Endothelial cell of umbilical vein (primary cell): Measurements from ENCODE around the gene SORCS1. TPM values are rescaled to one million over a fixed set of nuclear protein-coding genes. Genes with fewer than 3 reads are reported as not detected.

Source experiments
- BruUV-seq: library from RNA; stranded (reverse); fragments of 400-500 nt; replicated peaks from 2 replicates; lab custom pipeline; 2021; lab: Mats Ljungman, UMichigan
- CTCF ChIA-PET: fragments of 300-600, 350-600 bp; sonication (Branson Sonifier 250); formaldehyde crosslinking; loops from one replicate; lab custom pipeline; 2021; ENCODE audit warnings: antibody characterized with exemption, inconsistent platforms; lab: Charles Lee
- POLR2A ChIA-PET: fragments of 300-600, 350-600 bp; sonication (Branson Sonifier 250); formaldehyde crosslinking; loops from one replicate; lab custom pipeline; 2021; ENCODE audit warnings: antibody characterized with exemption, inconsistent platforms; lab: Charles Lee
- DNase-seq: peaks from one replicate; pipeline ENCODE4 v3.0.0-alpha.2; 2011; ENCODE audit warnings: low read depth, low spot score
- FAIRE-seq: peaks from 2 replicates; lab custom pipeline; 2011; peaks lifted over from hg19 to GRCh38; lab: Jason Lieb, UNC
- H2AFZ ChIP-seq: 2 replicates; pipeline ENCODE4 v1.6.0; 2012; ENCODE audit warnings: low read depth, low read length, control low read depth, inconsistent platforms
- H3K27ac ChIP-seq: 2 replicates; pipeline ENCODE4 v1.5.1; 2011; ENCODE audit warnings: low read depth, mild to moderate bottlenecking, control low read depth, low read length, moderate library complexity; ENCODE audit not compliant: insufficient read depth
- H3K27me3 ChIP-seq, 2 experiments: 2 replicates each; pipeline versions ENCODE4 v1.6.0 to v1.6.1; 2011; ENCODE audit warnings: low read length in 2 of 2, mixed read lengths in 1 of 2; ENCODE audit not compliant: control insufficient read depth in 2 of 2, insufficient read depth in 2 of 2
- H3K36me3 ChIP-seq, 2 experiments: 2 replicates in 1 of 2; 3 replicates in 1 of 2; pipeline ENCODE4 v1.5.1; 2011; ENCODE audit warnings: low read length in 2 of 2, mild to moderate bottlenecking in 1 of 2, moderate library complexity in 1 of 2; ENCODE audit not compliant: control insufficient read depth in 2 of 2, insufficient read depth in 2 of 2; ENCODE audit errors: extremely low read depth in 1 of 2
- H3K4me1 ChIP-seq: 3 replicates; pipeline ENCODE4 v1.5.1; 2011; ENCODE audit warnings: mild to moderate bottlenecking, low read length; ENCODE audit not compliant: control insufficient read depth, insufficient read depth; ENCODE audit errors: extremely low read depth
- H3K4me2 ChIP-seq: 2 replicates; pipeline ENCODE4 v1.6.1; 2011; ENCODE audit warnings: low read length, control low read depth, mixed read lengths; ENCODE audit not compliant: insufficient read depth
- H3K4me3 ChIP-seq, 3 experiments: fragments of 200-600 bp in 1 of 3; sonication (generic), shearing (Covaris generic) in 1 of 3; replicated peaks in 1 of 3; 2 replicates each; pipeline ENCODE4 v1.5.1; 2011 to 2016; ENCODE audit warnings: control low read depth in 3 of 3, low read length in 3 of 3, mild to moderate bottlenecking in 2 of 3, inconsistent platforms in 1 of 3, low read depth in 1 of 3, moderate library complexity in 1 of 3; ENCODE audit not compliant: insufficient read depth in 1 of 3
- H3K79me2 ChIP-seq: 2 replicates; pipeline ENCODE4 v1.6.0; 2012; ENCODE audit warnings: low read length, inconsistent platforms; ENCODE audit not compliant: control insufficient read depth, insufficient read depth
- H3K9ac ChIP-seq: replicated peaks from 2 replicates; pipeline ENCODE3; 2011; ENCODE audit warnings: low read length, control low read depth; ENCODE audit not compliant: insufficient read depth; ENCODE audit errors: extremely low read depth
- H3K9me1 ChIP-seq: replicated peaks from 3 replicates; pipeline ENCODE4 v1.6.0; 2011; ENCODE audit warnings: mild to moderate bottlenecking, low read length; ENCODE audit not compliant: control insufficient read depth, insufficient read depth; ENCODE audit errors: extremely low read depth
- H3K9me3 ChIP-seq: replicated peaks from 2 replicates; pipeline ENCODE4 v1.5.1; 2012; ENCODE audit warnings: low read length, inconsistent platforms; ENCODE audit not compliant: control insufficient read depth, insufficient read depth
- H4K20me1 ChIP-seq: replicated peaks from 2 replicates; pipeline ENCODE3; 2011; ENCODE audit warnings: mild to moderate bottlenecking, low read length; ENCODE audit not compliant: control insufficient read depth, insufficient read depth; ENCODE audit errors: extremely low read depth
- EZH2 ChIP-seq: IDR thresholded peaks from 2 replicates; pipeline ENCODE4 v1.6.1; 2012; ENCODE audit warnings: borderline replicate concordance, low read depth, mild to moderate bottlenecking, moderate library complexity, low read length, inconsistent platforms; ENCODE audit not compliant: severe bottlenecking
- FOS ChIP-seq: IDR thresholded peaks from 2 replicates; pipeline ENCODE4 v1.6.1; 2011; ENCODE audit warnings: mild to moderate bottlenecking, low read length, moderate library complexity, borderline replicate concordance; ENCODE audit not compliant: insufficient read depth
- GATA2 ChIP-seq: IDR thresholded peaks from 2 replicates; pipeline ENCODE4 v1.7.0; 2011; ENCODE audit warnings: low read depth, mild to moderate bottlenecking, moderate library complexity, mixed read lengths, low read length; ENCODE audit not compliant: insufficient read length, insufficient read depth
- JUN ChIP-seq: IDR thresholded peaks from 2 replicates; pipeline ENCODE4 v1.6.1; 2011; ENCODE audit warnings: borderline replicate concordance, low read depth; ENCODE audit not compliant: insufficient read length, insufficient read depth
- MYC ChIP-seq: IDR thresholded peaks from one replicate; pipeline ENCODE4 v1.6.1; 2011; ENCODE audit warnings: mild to moderate bottlenecking, low read depth, low read length
- POLR2A ChIP-seq: IDR thresholded peaks from 2 replicates; pipeline ENCODE4 v1.6.1; 2012; ENCODE audit warnings: low read depth, mild to moderate bottlenecking, control low read depth, low read length
- dilution Hi-C: fragments of 300-500 bp; cut with MboI; formaldehyde crosslinking; loops from one replicate; pipeline ENCODE4 v1.15.0; 2019; ENCODE audit warnings: low sequenced_read_pairs; ENCODE audit not compliant: extremely low pct_ligation_motif_present
- intact Hi-C: fragments of 100-400 bp; cut with micrococcal nuclease; formaldehyde crosslinking; loops from one replicate; pipeline ENCODE4 v1.10.0; 2022
- polyA plus RNA-seq, 4 experiments: library from polyadenylated mRNA; depleted of rRNA in 3 of 4; stranded (reverse) in 3 of 4; unstranded in 1 of 4; fragments of >200 nt; gene quantifications; 2 replicates each; pipeline versions ENCODE4 v1.2.1 to v1.2.3, GENCODE V29; 2011 to 2012; ENCODE audit warnings: missing spikeins in 1 of 4
- total RNA-seq: library from RNA; stranded (reverse); gene quantifications from 2 replicates; pipeline ENCODE4 v1.2.3, GENCODE V29; 2021
- TF ChIP-seq, protein P1 (sequence below), 2 donors: IDR thresholded peaks; 1 replicate in 1 of 2; 2 replicates in 1 of 2; pipeline ENCODE4 v1.5.1; 2011; ENCODE audit warnings: low read length in 2 of 2, mild to moderate bottlenecking in 2 of 2, moderate library complexity in 2 of 2, control low read depth in 1 of 2, inconsistent platforms in 1 of 2, low read depth in 1 of 2; ENCODE audit not compliant: insufficient read depth in 1 of 2; ENCODE audit errors: extremely low read depth in 1 of 2

The SORCS1 gene
- total and polyA plus RNA-seq, 2 donors (not counting 3 experiments of a cell fraction or from before 2014, with no cell fraction given): not detected

DNA sequence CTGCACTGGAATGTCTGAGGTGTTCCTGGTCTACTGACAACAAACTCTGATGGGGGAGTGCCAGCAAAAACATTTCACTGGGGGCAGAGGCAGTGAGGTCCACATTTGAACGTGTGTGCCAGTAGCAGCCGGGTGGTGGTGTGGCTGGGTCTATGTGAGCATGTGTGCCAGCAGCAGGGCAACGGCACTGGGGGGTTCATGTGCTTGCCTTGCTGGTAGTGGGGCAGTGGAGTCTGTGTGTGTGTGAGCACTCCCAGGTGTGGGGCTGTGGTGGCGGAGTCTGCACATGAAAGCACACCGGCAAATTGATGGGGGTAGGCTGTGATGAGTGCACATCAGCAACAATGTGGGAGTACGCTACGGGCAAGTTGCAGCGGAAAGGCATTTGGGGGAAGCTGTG, 49.4 kb upstream of the SORCS1 start:
- FAIRE-seq: no peak
- H3K9me1 ChIP-seq: no peaks in the 10 kb centered on the region
- H3K4me1 ChIP-seq: no peaks in the 10 kb centered on the region
- no peak overlapping the region for H3K4me2 ChIP-seq
- no peak overlapping the region for H3K27ac ChIP-seq
- H3K79me2 ChIP-seq: no peaks in the 10 kb centered on the region
- ChIA-PET CTCF (no interaction called here), POLR2A (no interaction called here)
- dilution Hi-C loops (no loop called here), intact Hi-C loops (no loop called here)
- no peak for DNase-seq
- no peak overlapping the region for H2AFZ ChIP-seq
- no peaks in the 10 kb centered on the region for H3K36me3 ChIP-seq
- TF ChIP-seq JUN: no peak
- TF ChIP-seq FOS: no peak
- TF ChIP-seq, protein P1, sequence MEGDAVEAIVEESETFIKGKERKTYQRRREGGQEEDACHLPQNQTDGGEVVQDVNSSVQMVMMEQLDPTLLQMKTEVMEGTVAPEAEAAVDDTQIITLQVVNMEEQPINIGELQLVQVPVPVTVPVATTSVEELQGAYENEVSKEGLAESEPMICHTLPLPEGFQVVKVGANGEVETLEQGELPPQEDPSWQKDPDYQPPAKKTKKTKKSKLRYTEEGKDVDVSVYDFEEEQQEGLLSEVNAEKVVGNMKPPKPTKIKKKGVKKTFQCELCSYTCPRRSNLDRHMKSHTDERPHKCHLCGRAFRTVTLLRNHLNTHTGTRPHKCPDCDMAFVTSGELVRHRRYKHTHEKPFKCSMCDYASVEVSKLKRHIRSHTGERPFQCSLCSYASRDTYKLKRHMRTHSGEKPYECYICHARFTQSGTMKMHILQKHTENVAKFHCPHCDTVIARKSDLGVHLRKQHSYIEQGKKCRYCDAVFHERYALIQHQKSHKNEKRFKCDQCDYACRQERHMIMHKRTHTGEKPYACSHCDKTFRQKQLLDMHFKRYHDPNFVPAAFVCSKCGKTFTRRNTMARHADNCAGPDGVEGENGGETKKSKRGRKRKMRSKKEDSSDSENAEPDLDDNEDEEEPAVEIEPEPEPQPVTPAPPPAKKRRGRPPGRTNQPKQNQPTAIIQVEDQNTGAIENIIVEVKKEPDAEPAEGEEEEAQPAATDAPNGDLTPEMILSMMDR (IDR thresholded peaks at IDR 0.05; ENCODE audit: extremely low read depth in 1 of 2, insufficient read depth in 1 of 2, low read depth in 1 of 2, low read length in 2 of 2): no peak
- no peak for TF ChIP-seq EZH2
- peaks cover 4% of the 10 kb centered on the region for H3K9me3 ChIP-seq
- no peaks in the 10 kb centered on the region for H3K27me3 ChIP-seq
- no TSS peak for BruUV-seq
- no peaks in the 10 kb centered on the region for H4K20me1 ChIP-seq
- no peak overlapping the region for H3K9ac ChIP-seq
- H3K4me3 ChIP-seq: no peak overlapping the region

DNA sequence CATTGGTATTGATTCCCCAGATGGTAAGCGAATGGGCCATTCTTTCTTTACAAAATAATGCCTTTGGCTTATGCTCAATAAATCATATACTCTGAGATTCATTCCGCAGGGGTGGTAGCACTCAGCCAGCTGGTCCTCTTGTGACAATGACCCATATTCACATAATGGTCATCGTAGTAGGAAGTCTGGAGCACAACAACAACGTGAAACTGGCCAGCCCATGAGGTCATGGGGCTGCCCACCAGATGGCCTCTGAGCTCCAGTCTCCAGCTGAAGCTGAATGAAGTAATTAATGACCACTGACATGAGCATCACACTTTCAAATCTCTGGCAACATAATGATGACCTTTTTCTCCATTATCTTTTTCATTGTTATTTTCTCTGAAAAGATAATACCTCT, 42.3 kb upstream of the SORCS1 start:
- Histone ChIP-seq H3K4me2 (no peak overlapping the region), H3K27me3 (no peaks in the 10 kb centered on the region), H3K79me2 (no peaks in the 10 kb centered on the region), H4K20me1 (no peaks in the 10 kb centered on the region), H3K4me3 (no peak overlapping the region), H3K27ac (no peak overlapping the region), H3K9me1 (no peaks in the 10 kb centered on the region), H3K4me1 (no peaks in the 10 kb centered on the region), H2AFZ (no peak overlapping the region), H3K9me3 (peaks cover 2% of the 10 kb centered on the region), H3K9ac (no peak overlapping the region), H3K36me3 (no peaks in the 10 kb centered on the region)
- POLR2A ChIA-PET: no interaction called here
- dilution Hi-C loops: no loop called here
- CTCF ChIA-PET: no interaction called here
- no peak for FAIRE-seq
- intact Hi-C loops: no loop called here
- no TSS peak for BruUV-seq
- no peak for TF ChIP-seq EZH2
- no peak for TF ChIP-seq MYC
- TF ChIP-seq POLR2A: no peak
- no peak for TF ChIP-seq GATA2
- no peak for DNase-seq
